Keratinocyte (primary cell): ENCODE measurements around the gene MACF1. TPM values are rescaled to one million over a fixed set of nuclear protein-coding genes. Genes with fewer than 3 reads are reported as not detected.

Experiments
- DNase-seq: peaks from one replicate; pipeline ENCODE4 v3.0.0-alpha.2; 2011; ENCODE audit warnings: low read depth, missing footprints, low spot score
- FAIRE-seq: peaks from 2 replicates; lab custom pipeline; 2011; peaks lifted over from hg19 to GRCh38; lab: Jason Lieb, UNC
- H2AFZ ChIP-seq: 2 replicates; pipeline ENCODE4 v1.6.0; 2012; ENCODE audit warnings: low read length, control low read depth, inconsistent platforms; ENCODE audit not compliant: control insufficient read depth
- H3K27ac ChIP-seq: 2 replicates; pipeline ENCODE4 v1.5.1; 2011; ENCODE audit warnings: low read length; ENCODE audit not compliant: control insufficient read depth, insufficient read depth
- H3K27me3 ChIP-seq: 3 replicates; pipeline ENCODE4 v1.6.0; 2011; ENCODE audit warnings: low read length; ENCODE audit not compliant: control insufficient read depth, insufficient read depth; ENCODE audit errors: extremely low read depth
- H3K36me3 ChIP-seq, 2 experiments: 2 replicates in 1 of 2; 3 replicates in 1 of 2; pipeline ENCODE4 v1.5.1; 2011; ENCODE audit warnings: low read length in 2 of 2, mild to moderate bottlenecking in 1 of 2; ENCODE audit not compliant: control insufficient read depth in 2 of 2, insufficient read depth in 2 of 2; ENCODE audit errors: extremely low read depth in 1 of 2
- H3K4me1 ChIP-seq: 3 replicates; pipeline ENCODE4 v1.5.1; 2011; ENCODE audit warnings: low read length; ENCODE audit not compliant: control insufficient read depth, insufficient read depth; ENCODE audit errors: extremely low read depth
- H3K4me2 ChIP-seq: 3 replicates; pipeline ENCODE4 v1.6.0; 2011; ENCODE audit warnings: low read depth, low read length; ENCODE audit not compliant: control insufficient read depth, insufficient read depth; ENCODE audit errors: extremely low read depth
- H3K4me3 ChIP-seq, 3 experiments: fragments of 200-600 bp in 1 of 3; sonication (generic) in 1 of 3; 2 replicates in 2 of 3; 3 replicates in 1 of 3; pipeline ENCODE4 v1.5.1; 2011 to 2016; ENCODE audit warnings: low read length in 3 of 3, mild to moderate bottlenecking in 3 of 3, control low read depth in 2 of 3, inconsistent platforms in 1 of 3, low read depth in 1 of 3, mixed read lengths in 1 of 3, mixed run types in 1 of 3, moderate library complexity in 1 of 3; ENCODE audit not compliant: control insufficient read depth in 2 of 3, insufficient read depth in 2 of 3; ENCODE audit errors: extremely low read depth in 1 of 3
- H3K79me2 ChIP-seq: 2 replicates; pipeline ENCODE4 v1.6.0; 2012; ENCODE audit warnings: low read length; ENCODE audit not compliant: control insufficient read depth, insufficient read depth
- H3K9ac ChIP-seq: 3 replicates; pipeline ENCODE4 v1.6.0; 2011; ENCODE audit warnings: low read length; ENCODE audit not compliant: control insufficient read depth, insufficient read depth; ENCODE audit errors: extremely low read depth
- H3K9me1 ChIP-seq: 3 replicates; pipeline ENCODE4 v1.6.0; 2011; ENCODE audit warnings: low read length; ENCODE audit not compliant: control insufficient read depth, insufficient read depth; ENCODE audit errors: extremely low read depth
- H3K9me3 ChIP-seq: 2 replicates; pipeline ENCODE4 v1.5.1; 2012; ENCODE audit warnings: low read depth, low read length; ENCODE audit not compliant: control insufficient read depth
- H4K20me1 ChIP-seq: 3 replicates; pipeline ENCODE4 v1.6.0; 2011; ENCODE audit warnings: low read length; ENCODE audit not compliant: control insufficient read depth, insufficient read depth; ENCODE audit errors: extremely low read depth
- EZH2 ChIP-seq: IDR thresholded peaks from one replicate; pipeline ENCODE4 v1.6.1; 2012; ENCODE audit warnings: inconsistent platforms, mild to moderate bottlenecking, low read length, moderate library complexity
- dilution Hi-C: fragments of 300-500 bp; cut with MboI; formaldehyde crosslinking; loops from one replicate; pipeline ENCODE4 v1.7.0; 2020; ENCODE audit warnings: low sequenced_read_pairs; ENCODE audit not compliant: extremely low pct_ligation_motif_present
- polyA plus RNA-seq, 5 experiments: library from polyadenylated mRNA; depleted of rRNA in 3 of 5; stranded (reverse) in 3 of 5; stranded (forward) in 1 of 5; unstranded in 1 of 5; fragments of >200 nt; gene quantifications; 1 replicate in 1 of 5; 2 replicates in 3 of 5; 3 replicates in 1 of 5; pipeline versions ENCODE4 v1.2.1 to v1.2.3, GENCODE V29; 2011 to 2012; ENCODE audit warnings: missing spikeins in 2 of 5, low read depth in 1 of 5, low replicate concordance in 1 of 5
- TF ChIP-seq, protein P1 (sequence below), 3 experiments: IDR thresholded peaks in 1 of 3; conservative IDR thresholded peaks in 1 of 3; optimal IDR thresholded peaks in 1 of 3; 2 replicates in 2 of 3; 3 replicates in 1 of 3; pipeline versions ENCODE3 to v1.5.1; 2011; ENCODE audit warnings: low read length in 3 of 3, mild to moderate bottlenecking in 3 of 3, moderate library complexity in 2 of 3, control low read depth in 1 of 3, inconsistent platforms in 1 of 3; ENCODE audit not compliant: insufficient read depth in 2 of 3; ENCODE audit errors: extremely low read depth in 1 of 3

Gene MACF1
- polyA plus RNA-seq, 1 donor (not counting 4 experiments of a cell fraction or from before 2014, with no cell fraction given) = 111 TPM

DNA sequence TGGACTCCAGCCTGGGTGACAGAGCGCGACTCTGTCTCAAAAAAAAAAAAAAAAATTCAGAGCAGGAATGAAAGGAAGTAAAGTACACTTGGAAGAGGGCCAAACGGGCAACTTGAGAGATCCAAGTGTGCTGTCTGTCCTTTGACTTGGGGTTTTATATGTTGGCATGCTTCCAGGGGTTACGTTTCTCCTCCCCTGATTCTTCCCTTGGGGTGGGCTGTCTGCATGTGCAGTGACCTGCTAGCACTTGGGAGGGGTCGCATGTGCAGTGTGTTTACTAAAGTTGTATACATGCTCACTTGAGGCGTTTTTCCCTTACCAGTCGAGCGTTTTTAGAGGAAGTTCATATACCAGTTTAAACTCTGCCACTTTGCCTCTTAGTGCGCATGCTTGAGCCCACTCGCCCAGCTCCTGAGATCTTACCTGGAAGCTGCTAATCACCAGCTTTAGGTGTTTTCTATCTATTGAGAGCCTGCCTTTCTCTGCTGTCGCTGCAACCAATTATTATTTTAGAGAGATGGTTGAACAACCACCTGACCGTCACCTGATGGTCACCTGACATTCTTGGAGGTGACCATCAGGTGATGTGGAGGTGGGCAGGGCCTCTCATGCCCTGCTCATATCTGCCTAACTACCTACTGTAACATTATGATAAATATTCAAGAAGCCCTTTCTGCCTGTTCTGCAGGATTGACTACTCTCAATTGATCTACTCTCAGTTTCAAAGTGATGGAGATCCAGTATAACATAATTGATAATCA, 140.1 kb downstream of the MACF1 start:
- Histone ChIP-seq H3K9ac (no peak overlapping the region), H2AFZ (no peak overlapping the region), H3K4me2 (no peak overlapping the region), H3K79me2 (no peaks in the 10 kb centered on the region), H3K9me3 (no peaks in the 10 kb centered on the region), H3K4me3 (no peak overlapping the region), H3K4me1 (no peaks in the 10 kb centered on the region), H3K36me3 (peaks cover 35 to 39% of the 10 kb centered on the region in 2 experiments), H3K9me1 (no peaks in the 10 kb centered on the region), H4K20me1 (no peaks in the 10 kb centered on the region), H3K27me3 (no peaks in the 10 kb centered on the region), H3K27ac (no peak overlapping the region)
- dilution Hi-C loops = no loop called here
- TF ChIP-seq, protein P1, sequence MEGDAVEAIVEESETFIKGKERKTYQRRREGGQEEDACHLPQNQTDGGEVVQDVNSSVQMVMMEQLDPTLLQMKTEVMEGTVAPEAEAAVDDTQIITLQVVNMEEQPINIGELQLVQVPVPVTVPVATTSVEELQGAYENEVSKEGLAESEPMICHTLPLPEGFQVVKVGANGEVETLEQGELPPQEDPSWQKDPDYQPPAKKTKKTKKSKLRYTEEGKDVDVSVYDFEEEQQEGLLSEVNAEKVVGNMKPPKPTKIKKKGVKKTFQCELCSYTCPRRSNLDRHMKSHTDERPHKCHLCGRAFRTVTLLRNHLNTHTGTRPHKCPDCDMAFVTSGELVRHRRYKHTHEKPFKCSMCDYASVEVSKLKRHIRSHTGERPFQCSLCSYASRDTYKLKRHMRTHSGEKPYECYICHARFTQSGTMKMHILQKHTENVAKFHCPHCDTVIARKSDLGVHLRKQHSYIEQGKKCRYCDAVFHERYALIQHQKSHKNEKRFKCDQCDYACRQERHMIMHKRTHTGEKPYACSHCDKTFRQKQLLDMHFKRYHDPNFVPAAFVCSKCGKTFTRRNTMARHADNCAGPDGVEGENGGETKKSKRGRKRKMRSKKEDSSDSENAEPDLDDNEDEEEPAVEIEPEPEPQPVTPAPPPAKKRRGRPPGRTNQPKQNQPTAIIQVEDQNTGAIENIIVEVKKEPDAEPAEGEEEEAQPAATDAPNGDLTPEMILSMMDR (optimal IDR thresholded peaks at IDR 0.05 in 1 of 3, IDR thresholded peaks at IDR 0.05 in 1 of 3, conservative IDR thresholded peaks at IDR 0.05 in 1 of 3; ENCODE audit: extremely low read depth in 1 of 3, insufficient read depth in 2 of 3, low read length in 3 of 3) = no peak
- TF ChIP-seq EZH2 = no peak
- DNase-seq = no peak
- no peak for FAIRE-seq

DNA sequence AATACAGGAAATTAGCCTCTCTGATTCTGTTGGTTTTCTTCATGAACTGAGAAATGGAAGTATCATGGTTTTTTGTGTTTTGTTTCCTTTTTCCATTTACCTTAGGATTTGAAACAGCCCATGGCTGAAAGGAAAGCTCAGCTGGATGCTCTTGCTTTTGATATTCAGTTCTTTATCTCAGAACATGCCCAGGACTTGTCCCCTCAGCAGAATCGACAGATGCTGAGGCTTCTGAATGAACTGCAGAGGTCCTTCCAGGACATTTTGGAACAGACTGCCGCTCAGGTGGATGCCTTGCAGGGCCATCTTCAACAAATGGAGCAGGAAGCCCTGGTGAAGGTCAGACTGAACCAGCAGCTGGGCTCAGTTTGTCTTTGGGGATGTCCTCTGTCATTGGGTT, 142.4 kb downstream of the MACF1 start:
- no peaks in the 10 kb centered on the region for H3K4me1 ChIP-seq
- H3K4me3 ChIP-seq = no peak overlapping the region
- H3K36me3 ChIP-seq = peaks cover 39 to 41% of the 10 kb centered on the region in 2 experiments
- no peaks in the 10 kb centered on the region for H3K27me3 ChIP-seq
- DNase-seq (no peak), FAIRE-seq (no peak)
- no peaks in the 10 kb centered on the region for H3K9me3 ChIP-seq
- H3K79me2 ChIP-seq = no peaks in the 10 kb centered on the region
- TF ChIP-seq, protein P1 (optimal IDR thresholded peaks at IDR 0.05 in 1 of 3, IDR thresholded peaks at IDR 0.05 in 1 of 3, conservative IDR thresholded peaks at IDR 0.05 in 1 of 3; ENCODE audit: extremely low read depth in 1 of 3, insufficient read depth in 2 of 3, low read length in 3 of 3) = no peak
- TF ChIP-seq EZH2 = no peak
- H3K27ac ChIP-seq = no peak overlapping the region
- no peaks in the 10 kb centered on the region for H4K20me1 ChIP-seq
- H3K9ac ChIP-seq = no peak overlapping the region
- H2AFZ ChIP-seq = no peak overlapping the region
- H3K9me1 ChIP-seq = no peaks in the 10 kb centered on the region
- no peak overlapping the region for H3K4me2 ChIP-seq
- dilution Hi-C loops = no loop called here
